ENCODE data around the gene LRRC53. TPM values are rescaled to one million over a fixed set of nuclear protein-coding genes. Genes with fewer than 3 reads are reported as not detected.

Gene LRRC53
- polyA plus RNA-seq (ENCODE audit: insufficient read depth in 1 of 5, insufficient read length in 5 of 5, low replicate concordance in 1 of 5) = not detected
- long read RNA-seq, donor 1 = 0 reads
- long read RNA-seq, donor 2 = 0 reads
- long read RNA-seq, donor 3 = 0 reads
- long read RNA-seq, donor 4 = 0 reads
- long read RNA-seq, donor 5 = 0 reads
- long read RNA-seq, donor 6 = 0 reads
- long read RNA-seq, donor 7 = 0 reads
- long read RNA-seq, donor 8 = 0 reads

GRCh38 chr1:74512170-74512915 lies at the start of gene LRRC53:
TSS of gene LRRC53 (minus strand) at chr1:74512611. CDS start at chr1:74483349, 29,262 bp downstream.
- no peak for DNase-seq

- DNase-seq = no peak
Measured at GRCh38 chr1:74549932-74550331, 37.5 kb upstream of the LRRC53 start.

- DNase-seq = no peak
Measured at GRCh38 chr1:74548961-74549750, 36.7 kb upstream of the LRRC53 start.

GRCh38 chr1:74545821-74546220 lies 33.4 kb upstream of the LRRC53 start:
- DNase-seq = no peak

- DNase-seq = no peak
Measured at GRCh38 chr1:74534241-74534640, 21.8 kb upstream of the LRRC53 start.

GRCh38 chr1:74531796-74532195 lies 19.4 kb upstream of the LRRC53 start:
- DNase-seq = no peak

- no peak for DNase-seq
Measured at GRCh38 chr1:74530892-74531291, 18.5 kb upstream of the LRRC53 start.

GRCh38 chr1:74528123-74528522 lies 15.7 kb upstream of the LRRC53 start:
- no peak for DNase-seq

GRCh38 chr1:74526708-74527107 lies 14.3 kb upstream of the LRRC53 start:
- no peak for DNase-seq

- DNase-seq = no peak
Measured at GRCh38 chr1:74523873-74524480, 11.6 kb upstream of the LRRC53 start.

GRCh38 chr1:74522148-74522547 lies 9.7 kb upstream of the LRRC53 start:
- DNase-seq = no peak

GRCh38 chr1:74517599-74518051 lies 5.2 kb upstream of the LRRC53 start:
- DNase-seq = no peak

- DNase-seq = no peak
Measured at GRCh38 chr1:74513411-74514300, 1.2 kb upstream of the LRRC53 start.

- DNase-seq = no peak
Measured at GRCh38 chr1:74508449-74508848, 4.0 kb downstream of the LRRC53 start.

GRCh38 chr1:74505928-74506710 lies 6.3 kb downstream of the LRRC53 start:
- no peak for DNase-seq

GRCh38 chr1:74504933-74505512 lies 7.4 kb downstream of the LRRC53 start:
- DNase-seq = no peak

GRCh38 chr1:74504125-74504932 lies 8.1 kb downstream of the LRRC53 start:
- peak; percentile 11 to 32 for DNase-seq

- DNase-seq = no peak
Measured at GRCh38 chr1:74502858-74503257, 9.6 kb downstream of the LRRC53 start.

- peak; percentile 20 to 26 for DNase-seq
Measured at GRCh38 chr1:74502432-74502831, 10.0 kb downstream of the LRRC53 start.

Data from right lung (tissue), 10 donors.